ENCODE data around the gene ZNF724. TPM values are rescaled to one million over a fixed set of nuclear protein-coding genes. Genes with fewer than 3 reads are reported as not detected.

The ZNF724 gene
- total and polyA plus RNA-seq, 2 of the 13 experiments (the other 11 are each of a cell fraction or from before 2014, with no cell fraction given) = 1.5 to 15.0 TPM

- TF ChIP-seq NFE2 (CRISPR knock-in tag; IDR thresholded peaks at IDR 0.05) (no peak), SOX13 (IDR thresholded peaks at IDR 0.05) (no peak), SOX13 (CRISPR knock-in tag; conservative IDR thresholded peaks at IDR 0.05 in 1 of 2, IDR thresholded peaks at IDR 0.05 in 1 of 2) (peak in 1 of 2 experiments; percentile 71; a peak in 2 of 4 replicates), PCBP1 (IDR thresholded peaks at IDR 0.05; ENCODE audit: borderline replicate concordance, low read depth, low read length) (no peak), ZNF558 (CRISPR knock-in tag; IDR thresholded peaks at IDR 0.05; ENCODE audit: borderline replicate concordance) (no peak), TP53 (CRISPR knock-in tag; conservative IDR thresholded peaks at IDR 0.05) (no peak), ETV5 (CRISPR knock-in tag; IDR thresholded peaks at IDR 0.05; ENCODE audit: borderline replicate concordance) (peak; percentile 33; the same call in 1 of the 2 replicates), AGO2 (optimal IDR thresholded peaks at IDR 0.05; ENCODE audit: low read depth, low read length) (no peak), KDM5B (CRISPR knock-in tag; IDR thresholded peaks at IDR 0.05; ENCODE audit: borderline replicate concordance) (no peak), AKAP8 (CRISPR knock-in tag; IDR thresholded peaks at IDR 0.05) (no peak), GLMP (CRISPR knock-in tag; IDR thresholded peaks at IDR 0.05; ENCODE audit: borderline replicate concordance) (no peak), CHD2 (IDR thresholded peaks at IDR 0.05; ENCODE audit: low read depth, low read length) (no peak), ZNF781 (CRISPR knock-in tag; IDR thresholded peaks at IDR 0.05; ENCODE audit: borderline replicate concordance, not compliant biosample characterization) (no peak), NR2F6 (IDR thresholded peaks at IDR 0.05) (peak; percentile 23; the same call in 1 of the 2 replicates), NR2F6 (CRISPR knock-in tag; IDR thresholded peaks at IDR 0.05) (0 out of 2 replicates have a peak, but pooled peaks have one; percentile 21), RXRA (CRISPR knock-in tag; IDR thresholded peaks at IDR 0.05) (peak; percentile 20; the same call in 1 of the 2 replicates)
These were observed 11.4 kb upstream of the ZNF724 start (continued) for GRCh38 chr19:23261496-23262020.
